ENCODE data around the gene MGST2. TPM values are rescaled to one million over a fixed set of nuclear protein-coding genes. Genes with fewer than 3 reads are reported as not detected.
"Not testable (repeated sequence)": the region's sequence is repeated elsewhere in the genome, so short reads cannot be mapped to it uniquely, and the experiment has no call there.

The MGST2 gene
- total RNA-seq, 2 donors from 2014 or later = 23.4 to 44.1 TPM

- ATAC-seq (peak; percentile 21), DNase-seq (no peak)
- Histone ChIP-seq H3K4me3 (no peak overlapping the region), H3K27me3 (no peaks in the 10 kb centered on the region), H3K9me3 (no peaks in the 10 kb centered on the region), H3K36me3 (replicated peaks in 1 of 2; ENCODE audit: insufficient read depth in 1 of 2, low read depth in 2 of 2) (no peaks in the 10 kb centered on the region), H3K27ac (peak overlapping the region in 3 of 4 donors; percentile 32 to 58 (median 55)), H3K4me1 (no peaks in the 10 kb centered on the region)
- WGBS, 2 donors = 57 to 61% methylated on average over 17 of the region's 17 CpGs
- TF ChIP-seq, protein P1, sequence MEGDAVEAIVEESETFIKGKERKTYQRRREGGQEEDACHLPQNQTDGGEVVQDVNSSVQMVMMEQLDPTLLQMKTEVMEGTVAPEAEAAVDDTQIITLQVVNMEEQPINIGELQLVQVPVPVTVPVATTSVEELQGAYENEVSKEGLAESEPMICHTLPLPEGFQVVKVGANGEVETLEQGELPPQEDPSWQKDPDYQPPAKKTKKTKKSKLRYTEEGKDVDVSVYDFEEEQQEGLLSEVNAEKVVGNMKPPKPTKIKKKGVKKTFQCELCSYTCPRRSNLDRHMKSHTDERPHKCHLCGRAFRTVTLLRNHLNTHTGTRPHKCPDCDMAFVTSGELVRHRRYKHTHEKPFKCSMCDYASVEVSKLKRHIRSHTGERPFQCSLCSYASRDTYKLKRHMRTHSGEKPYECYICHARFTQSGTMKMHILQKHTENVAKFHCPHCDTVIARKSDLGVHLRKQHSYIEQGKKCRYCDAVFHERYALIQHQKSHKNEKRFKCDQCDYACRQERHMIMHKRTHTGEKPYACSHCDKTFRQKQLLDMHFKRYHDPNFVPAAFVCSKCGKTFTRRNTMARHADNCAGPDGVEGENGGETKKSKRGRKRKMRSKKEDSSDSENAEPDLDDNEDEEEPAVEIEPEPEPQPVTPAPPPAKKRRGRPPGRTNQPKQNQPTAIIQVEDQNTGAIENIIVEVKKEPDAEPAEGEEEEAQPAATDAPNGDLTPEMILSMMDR (IDR thresholded peaks at IDR 0.05) = no peak
- peak in 1 of 3 donors; percentile 13 for TF ChIP-seq POLR2A (IDR thresholded peaks at IDR 0.05)
- intact Hi-C loops (cut with DNase I) = no loop called here
Measured at GRCh38 chr4:139633195-139633594, 32.4 kb upstream of the MGST2 start.

DNA sequence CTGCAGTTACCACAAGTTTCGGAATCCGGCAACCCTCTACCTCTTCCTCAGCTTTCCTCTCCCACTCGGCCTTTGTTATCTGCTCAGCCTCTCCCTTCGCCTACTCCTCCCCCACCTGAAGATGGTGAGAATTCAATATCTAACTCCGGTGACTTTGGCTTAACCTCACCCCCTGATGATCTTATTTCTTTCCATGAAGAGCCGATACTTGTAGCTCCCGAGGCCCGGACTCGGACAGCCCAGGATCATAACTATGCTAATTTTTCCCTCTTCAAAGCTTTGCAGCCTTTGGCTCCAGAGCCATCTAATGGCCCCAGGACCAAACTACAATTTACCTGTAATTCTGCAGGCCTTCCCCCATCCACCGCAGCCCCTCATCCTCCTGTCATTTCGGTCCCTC, 32.0 kb upstream of the MGST2 start:
- Histone ChIP-seq H3K4me1 (no peaks in the 10 kb centered on the region), H3K27me3 (no peaks in the 10 kb centered on the region), H3K4me3 (no peak overlapping the region), H3K36me3 (replicated peaks in 1 of 2; ENCODE audit: insufficient read depth in 1 of 2, low read depth in 2 of 2) (no peaks in the 10 kb centered on the region), H3K9me3 (no peaks in the 10 kb centered on the region), H3K27ac (peak overlapping the region in 3 of 4 donors; percentile 32 to 58 (median 55))
- DNase-seq = peak; percentile 41 to 56 (median 44)
- peak in 1 of 3 donors; percentile 16 for TF ChIP-seq POLR2A (IDR thresholded peaks at IDR 0.05)
- TF ChIP-seq, protein P1 (IDR thresholded peaks at IDR 0.05) = peak; percentile 24 to 77 (median 69)
- intact Hi-C loops (cut with DNase I) = no loop called here
- peak; percentile 91 for ATAC-seq
- WGBS, 2 donors = 14 to 23% methylated on average over 11 of the region's 11 CpGs

DNA sequence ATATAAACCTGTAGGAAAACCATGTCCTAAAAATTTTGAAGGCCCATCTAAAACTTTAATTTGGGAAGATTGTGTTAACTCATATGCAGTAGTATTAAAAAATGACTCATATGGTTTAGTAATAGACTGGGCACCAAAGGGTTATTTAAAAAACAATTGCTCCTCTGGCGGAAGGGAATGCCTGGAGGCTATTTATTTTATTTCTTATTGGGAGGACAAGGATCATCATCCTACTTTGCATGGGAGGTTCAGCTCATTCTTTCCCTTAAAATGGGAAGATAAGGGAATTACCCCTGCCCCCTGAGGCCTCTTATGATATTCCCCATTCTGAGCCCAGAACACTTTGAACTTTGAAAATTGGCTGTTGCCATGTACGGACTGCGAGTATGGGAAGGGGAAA, 29.7 kb upstream of the MGST2 start:
- WGBS, 2 donors = 59 to 68% methylated on average over 3 of the region's 3 CpGs
- TF ChIP-seq POLR2A (IDR thresholded peaks at IDR 0.05) = no peak
- TF ChIP-seq, protein P1 (IDR thresholded peaks at IDR 0.05) = no peak
- Histone ChIP-seq H3K4me1 (no peaks in the 10 kb centered on the region), H3K27me3 (no peaks in the 10 kb centered on the region), H3K27ac (no peak overlapping the region), H3K36me3 (replicated peaks in 1 of 2; ENCODE audit: insufficient read depth in 1 of 2, low read depth in 2 of 2) (no peaks in the 10 kb centered on the region), H3K9me3 (no peaks in the 10 kb centered on the region), H3K4me3 (no peak overlapping the region)
- intact Hi-C loops (cut with DNase I) = no loop called here
- no peak for ATAC-seq
- DNase-seq = no peak

DNA sequence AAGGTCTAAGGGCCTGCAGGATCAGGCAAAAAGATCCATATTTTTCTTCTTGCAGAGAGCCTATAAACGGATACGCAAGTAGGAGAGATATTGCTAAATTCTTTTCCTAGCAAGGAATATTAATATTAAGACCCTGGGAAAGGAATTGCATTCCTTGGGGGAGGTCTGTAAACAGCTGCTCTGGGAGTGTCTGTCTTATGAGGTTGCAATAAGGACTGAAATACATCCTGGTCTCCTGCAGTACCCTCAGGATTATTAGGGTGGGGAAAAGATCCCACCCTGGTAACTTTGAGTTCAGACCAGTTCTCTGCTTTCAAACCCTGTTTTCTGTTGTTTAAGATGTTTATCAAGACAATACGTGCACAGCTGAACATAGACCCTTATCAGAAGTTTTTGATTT, 27.3 kb upstream of the MGST2 start:
- 91 to 96% methylated on average over 3 of the region's 3 CpGs for WGBS, 2 donors
- H3K27ac ChIP-seq; H3K4me1 ChIP-seq; H3K9me3 ChIP-seq; H3K27me3 ChIP-seq; intact Hi-C loops (cut with DNase I); ATAC-seq; DNase-seq; H3K36me3 ChIP-seq (replicated peaks in 1 of 2; ENCODE audit: insufficient read depth in 1 of 2, low read depth in 2 of 2); H3K4me3 ChIP-seq: not testable (repeated sequence)

DNA sequence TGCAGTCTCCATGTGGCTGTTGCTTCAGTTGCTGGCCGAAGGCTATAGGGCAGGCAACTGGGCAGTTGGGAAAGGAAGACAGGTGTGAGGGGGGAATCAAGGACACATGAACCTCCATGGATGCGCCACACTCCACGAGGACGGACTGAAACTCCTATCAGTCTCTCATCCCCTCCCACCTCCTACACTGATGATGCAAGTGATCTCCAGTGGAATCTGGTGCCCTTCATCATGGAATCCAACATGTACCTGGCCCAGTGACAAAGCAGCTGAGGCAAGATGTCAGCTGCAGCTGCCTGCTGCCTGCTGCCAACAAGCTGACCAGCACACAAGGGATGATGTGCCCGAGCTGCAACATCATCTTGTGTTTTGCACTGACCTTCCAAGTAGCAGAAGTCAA, 26.0 kb upstream of the MGST2 start:
- TF ChIP-seq, protein P1 (IDR thresholded peaks at IDR 0.05) = no peak
- TF ChIP-seq POLR2A (IDR thresholded peaks at IDR 0.05) = no peak
- Histone ChIP-seq H3K27ac (no peak overlapping the region), H3K36me3 (replicated peaks in 1 of 2; ENCODE audit: insufficient read depth in 1 of 2, low read depth in 2 of 2) (no peaks in the 10 kb centered on the region), H3K4me1 (no peaks in the 10 kb centered on the region), H3K9me3 (no peaks in the 10 kb centered on the region), H3K4me3 (no peak overlapping the region), H3K27me3 (no peaks in the 10 kb centered on the region)
- DNase-seq = no peak
- ATAC-seq = no peak
- intact Hi-C loops (cut with DNase I) = no loop called here
- 65 to 88% methylated on average over 5 of the region's 5 CpGs for WGBS, 2 donors

All from body of pancreas (tissue), 4 donors.